ENCODE results near the gene DEPDC1B. TPM values are rescaled to one million over a fixed set of nuclear protein-coding genes. Genes with fewer than 3 reads are reported as not detected.

Gene DEPDC1B
- total and polyA plus RNA-seq, 2 of the 8 experiments (the other 6 are each of a cell fraction or from before 2014, with no cell fraction given), result 30.8 to 67.4 TPM

DNA sequence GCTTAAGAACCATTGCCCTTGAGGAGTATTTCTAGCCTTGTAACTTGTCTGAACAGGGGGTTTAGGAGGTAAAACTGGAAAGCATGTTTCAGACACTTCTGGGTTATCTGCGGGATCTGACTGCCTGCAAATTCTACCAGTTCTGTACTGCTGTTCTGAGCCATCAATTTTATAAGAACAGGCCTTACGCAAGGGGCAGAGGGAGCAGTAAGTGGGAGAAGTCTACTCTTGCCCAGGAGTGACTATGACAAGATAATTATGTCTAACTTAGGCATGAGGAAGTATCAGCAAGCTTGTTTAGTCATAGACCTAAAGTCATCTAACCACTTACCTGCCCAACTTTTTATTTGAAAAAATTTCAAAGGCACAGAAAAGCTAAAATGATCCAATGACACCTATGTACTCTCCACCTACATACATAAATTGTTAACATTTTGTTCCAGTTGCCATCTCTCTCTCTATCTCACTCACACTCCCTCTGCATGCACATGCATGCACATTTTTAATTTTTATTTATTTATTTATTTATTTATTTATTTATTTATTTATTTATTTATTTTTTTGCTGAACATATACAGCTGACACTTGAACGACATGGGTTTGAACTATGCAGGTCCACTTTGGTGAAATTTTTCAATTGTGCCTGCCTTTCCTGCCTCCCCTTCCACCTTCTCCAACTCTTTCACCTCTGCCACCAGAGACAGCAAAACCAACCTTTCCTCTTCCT lies 18.4 kb upstream of the DEPDC1B start:
- WGBS, 2 experiments (ENCODE audit: extremely low coverage in 1 of 2, insufficient coverage in 1 of 2, insufficient read length in 1 of 2, insufficient replicate concordance in 2 of 2, low coverage in 1 of 2, low lambda C conversion rate in 2 of 2, missing lambda C conversion rate in 1 of 2), result 96% methylated on average over 3 of the region's 3 CpGs; no CpG with 5 or more reads in 1 of the 2 experiments
- Histone ChIP-seq H4K91ac (replicated peaks; ENCODE audit: insufficient read length, low read length) (no peak overlapping the region), H3K36me3 (ENCODE audit: control insufficient read depth in 2 of 4, insufficient read depth in 4 of 4, low read length in 3 of 4) (no peaks in the 10 kb centered on the region), H4K20me1 (replicated peaks in 1 of 2; ENCODE audit: control insufficient read depth in 1 of 2, insufficient read depth in 2 of 2, low read length in 2 of 2) (no peaks in the 10 kb centered on the region), H2AFZ (ENCODE audit: low read length) (no peak overlapping the region), H3K79me2 (ENCODE audit: control insufficient read depth in 1 of 2, insufficient read depth in 2 of 2, low read length in 2 of 2) (no peaks in the 10 kb centered on the region), H2BK12ac (ENCODE audit: low read depth, low read length) (no peak overlapping the region), H2BK120ac (replicated peaks; ENCODE audit: low read depth, low read length) (no peak overlapping the region), H3K79me1 (ENCODE audit: low read depth, low read length) (no peaks in the 10 kb centered on the region), H3K4me2 (ENCODE audit: insufficient read depth in 1 of 2, low read depth in 2 of 2, low read length in 2 of 2) (no peak overlapping the region), H3K4ac (replicated peaks; ENCODE audit: insufficient read length, low read depth, low read length) (peak overlapping the region; percentile 69), H2BK20ac (ENCODE audit: low read length) (no peak overlapping the region), H4K8ac (ENCODE audit: extremely low read depth, insufficient read depth, low read length) (no peak overlapping the region), H3K14ac (ENCODE audit: insufficient read length) (no peak overlapping the region), H2AK5ac (ENCODE audit: low read depth, low read length) (no peak overlapping the region), H3K23ac (ENCODE audit: insufficient read length) (no peak overlapping the region), H3K18ac (ENCODE audit: extremely low read depth, low read length) (no peak overlapping the region), H2BK15ac (ENCODE audit: low read length) (no peak overlapping the region), H3K4me3 (ENCODE audit: extremely low read depth in 1 of 4, insufficient read depth in 2 of 4, low read depth in 3 of 4, low read length in 4 of 4) (no peak overlapping the region), H3K23me2 (ENCODE audit: low read depth, low read length) (no peaks in the 10 kb centered on the region), H3K9ac (replicated peaks in 1 of 4; ENCODE audit: extremely low read depth in 1 of 4, low read depth in 3 of 4, low read length in 3 of 4) (no peak overlapping the region), H3K56ac (replicated peaks; ENCODE audit: insufficient read length, low read depth, low read length) (no peak overlapping the region), H2BK5ac (ENCODE audit: low read depth, low read length) (no peak overlapping the region), H3K27me3 (replicated peaks in 1 of 4; ENCODE audit: control insufficient read depth in 3 of 4, extremely low read depth in 1 of 4, insufficient read depth in 3 of 4, low read length in 3 of 4) (no peaks in the 10 kb centered on the region), H3K4me1 (replicated peaks in 1 of 4; ENCODE audit: control insufficient read depth in 3 of 4, insufficient read depth in 4 of 4, low read length in 3 of 4) (no peaks in the 10 kb centered on the region), H3K27ac (ENCODE audit: low read depth, low read length) (no peak overlapping the region), H4K5ac (ENCODE audit: insufficient read length, low read depth, low read length) (no peak overlapping the region), H3K9me3 (ENCODE audit: insufficient read depth in 2 of 2, low read depth in 1 of 2, low read length in 1 of 2) (no peaks in the 10 kb centered on the region)
- CTCF ChIA-PET (ENCODE audit: partially characterized antibody), result interaction anchor here (0.8 to 2.1 kb wide), 8 partner anchors 10 to 188 kb away, joined by 3 to 9 read pairs (median 4); no protein-coding TSS in a partner anchor
- POLR2A ChIA-PET (ENCODE audit: partially characterized antibody), result interaction anchor here (1.4 kb wide), 1 partner anchor 18 kb away, joined by 6 read pairs; the partner anchor contains the start of gene DEPDC1B
- FAIRE-seq, result no peak
- TF ChIP-seq CBX5 (IDR thresholded peaks at IDR 0.05; ENCODE audit: low read depth, low read length), result no peak
- TF ChIP-seq SP1 (IDR thresholded peaks at IDR 0.05; ENCODE audit: low read depth, low read length), result no peak
- TF ChIP-seq JUN (IDR thresholded peaks at IDR 0.05; ENCODE audit: low read depth, low read length), result no peak
- no peak for TF ChIP-seq ZNF274 (IDR thresholded peaks at IDR 0.05; ENCODE audit: borderline replicate concordance, extremely low read depth, low read length)
- no peak for DNase-seq (ENCODE audit: low read depth in 1 of 2, low spot score in 2 of 2)

Data from H1 (cell line).